ENCODE measurements around the gene EPHB1.
"Not testable (repeated sequence)": the region's sequence is repeated elsewhere in the genome, so short reads cannot be mapped to it uniquely, and the experiment has no call there.

Gene EPHB1

GRCh38 chr3:135178566-135178965 lies 383.5 kb downstream of the EPHB1 start:
- no peak for DNase-seq

- DNase-seq: no peak
Measured at GRCh38 chr3:135181408-135181807, 386.3 kb downstream of the EPHB1 start.

- no peak for DNase-seq
Measured at GRCh38 chr3:135182364-135182998, 387.4 kb downstream of the EPHB1 start.

GRCh38 chr3:135190658-135191057 lies 395.6 kb downstream of the EPHB1 start:
- DNase-seq: no peak

GRCh38 chr3:135191708-135192107 lies 396.6 kb downstream of the EPHB1 start:
- no peak for DNase-seq

GRCh38 chr3:135192929-135193328 lies 397.9 kb downstream of the EPHB1 start:
- DNase-seq: no peak

- DNase-seq: no peak
Measured at GRCh38 chr3:135197246-135197645, 402.2 kb downstream of the EPHB1 start.

- DNase-seq: no peak
Measured at GRCh38 chr3:135197856-135198255, 402.8 kb downstream of the EPHB1 start.

- no peak for DNase-seq
Measured at GRCh38 chr3:135199137-135199536, 404.1 kb downstream of the EPHB1 start.

- DNase-seq: no peak
Measured at GRCh38 chr3:135203026-135203425, 408.0 kb downstream of the EPHB1 start.

- no peak for DNase-seq
Measured at GRCh38 chr3:135213213-135213612, 418.2 kb downstream of the EPHB1 start.

GRCh38 chr3:135213822-135214221 lies 418.8 kb downstream of the EPHB1 start:
- no peak for DNase-seq

- DNase-seq: no peak
Measured at GRCh38 chr3:135214400-135214799, 419.3 kb downstream of the EPHB1 start.

GRCh38 chr3:135215516-135215915 lies 420.5 kb downstream of the EPHB1 start:
- DNase-seq: no peak

- no peak for DNase-seq
Measured at GRCh38 chr3:135216659-135217058, 421.6 kb downstream of the EPHB1 start.

GRCh38 chr3:135217730-135218129 lies 422.7 kb downstream of the EPHB1 start:
- DNase-seq: no peak

GRCh38 chr3:135218304-135218703 lies 423.2 kb downstream of the EPHB1 start:
- no peak for DNase-seq

- DNase-seq: no peak
Measured at GRCh38 chr3:135218782-135219181, 423.7 kb downstream of the EPHB1 start.

- no peak for DNase-seq
Measured at GRCh38 chr3:135224815-135225362, 429.8 kb downstream of the EPHB1 start.

GRCh38 chr3:135226057-135226456 lies 431.0 kb downstream of the EPHB1 start:
- no peak for DNase-seq

GRCh38 chr3:135228201-135228600 lies 433.1 kb downstream of the EPHB1 start:
- DNase-seq: no peak

GRCh38 chr3:135229018-135229495 lies 434.0 kb downstream of the EPHB1 start:
- no peak for DNase-seq

GRCh38 chr3:135231737-135232136 lies 436.7 kb downstream of the EPHB1 start:
- DNase-seq: no peak

- DNase-seq: no peak
Measured at GRCh38 chr3:135232226-135232625, 437.2 kb downstream of the EPHB1 start.

GRCh38 chr3:135233476-135233875 lies 438.4 kb downstream of the EPHB1 start:
- DNase-seq: not testable (repeated sequence)
